ENCODE results near the gene MIPEP.

Gene MIPEP

GRCh38 chr13:23741879-23742510 lies 147.2 kb downstream of the MIPEP start:
- no peak for FAIRE-seq

GRCh38 chr13:23740002-23740401 lies 149.2 kb downstream of the MIPEP start:
- no peak for FAIRE-seq

GRCh38 chr13:23739596-23739995 lies 149.6 kb downstream of the MIPEP start:
- no peak for FAIRE-seq

- FAIRE-seq: no peak
Observed at GRCh38 chr13:23736541-23736940, 152.7 kb downstream of the MIPEP start.

- FAIRE-seq: no peak
Observed at GRCh38 chr13:23735329-23735728, 153.9 kb downstream of the MIPEP start.

GRCh38 chr13:23731709-23732108 lies 157.5 kb downstream of the MIPEP start:
- FAIRE-seq: no peak

GRCh38 chr13:23730251-23730650 lies 158.9 kb downstream of the MIPEP start:
- no peak for FAIRE-seq

GRCh38 chr13:23729531-23729930 lies 159.7 kb downstream of the MIPEP start:
- no peak for FAIRE-seq

GRCh38 chr13:23728807-23729206 lies 160.4 kb downstream of the MIPEP start:
- FAIRE-seq: no peak

GRCh38 chr13:23725922-23726321 lies 163.3 kb downstream of the MIPEP start:
- no peak for FAIRE-seq

GRCh38 chr13:23724196-23724970 lies 164.8 kb downstream of the MIPEP start:
- FAIRE-seq: no peak

GRCh38 chr13:23723471-23723870 lies 165.7 kb downstream of the MIPEP start:
- no peak for FAIRE-seq

- no peak for FAIRE-seq
Observed at GRCh38 chr13:23722726-23723453, 166.3 kb downstream of the MIPEP start.

GRCh38 chr13:23718996-23719395 lies 170.2 kb downstream of the MIPEP start:
- FAIRE-seq: no peak

GRCh38 chr13:23716401-23716800 lies 172.8 kb downstream of the MIPEP start:
- no peak for FAIRE-seq

- no peak for FAIRE-seq
Observed at GRCh38 chr13:23715762-23716235, 173.4 kb downstream of the MIPEP start.

GRCh38 chr13:23715092-23715761 lies 174.0 kb downstream of the MIPEP start:
- no peak for FAIRE-seq

- FAIRE-seq: no peak
Observed at GRCh38 chr13:23714672-23715071, 174.5 kb downstream of the MIPEP start.

- FAIRE-seq: no peak
Observed at GRCh38 chr13:23711355-23711754, 177.8 kb downstream of the MIPEP start.

GRCh38 chr13:23710366-23710765 lies 178.8 kb downstream of the MIPEP start:
- no peak for FAIRE-seq

- no peak for FAIRE-seq
Observed at GRCh38 chr13:23709536-23709935, 179.7 kb downstream of the MIPEP start.

GRCh38 chr13:23707674-23708073 lies 181.5 kb downstream of the MIPEP start:
- FAIRE-seq: peak; percentile 23

GRCh38 chr13:23705583-23705982 lies 183.6 kb downstream of the MIPEP start:
- FAIRE-seq: no peak

Measured in G401.6 (cell line).